Suprapubic skin (tissue), 4 donors: Measurements from ENCODE around the gene PTPRD. TPM values are rescaled to one million over a fixed set of nuclear protein-coding genes. Genes with fewer than 3 reads are reported as not detected.

Source experiments
- DNase-seq, 2 donors: peaks; one replicate each; pipeline ENCODE4 v3.0.0-alpha.2; 2019; ENCODE audit warnings: low spot score in 2 of 2
- H3K27ac ChIP-seq: fragments of 200-600 bp; sonication (generic); one replicate; pipeline ENCODE4 v1.5.1; 2019
- H3K27me3 ChIP-seq: fragments of 200-600 bp; sonication (generic); one replicate; pipeline ENCODE4 v1.5.1; 2019
- H3K36me3 ChIP-seq: fragments of 200-600 bp; sonication (generic); one replicate; pipeline ENCODE4 v1.5.1; 2019
- H3K4me1 ChIP-seq: fragments of 200-600 bp; sonication (generic); one replicate; pipeline ENCODE4 v1.5.1; 2019
- H3K4me3 ChIP-seq: fragments of 200-600 bp; sonication (generic); one replicate; pipeline ENCODE4 v1.5.1; 2019; ENCODE audit warnings: mild to moderate bottlenecking
- H3K9me3 ChIP-seq: fragments of 200-600 bp; sonication (generic); one replicate; pipeline ENCODE4 v1.5.1; 2019
- CTCF ChIP-seq, 2 donors: fragments of 200-600 bp in 1 of 2; fragments of 450-650 bp in 1 of 2; sonication (generic) in 1 of 2; IDR thresholded peaks; one replicate each; pipeline ENCODE4 v1.5.1; 2016 to 2019; ENCODE audit warnings: antibody characterized with exemption in 2 of 2, mild to moderate bottlenecking in 1 of 2, moderate library complexity in 1 of 2
- EP300 ChIP-seq: sonication (generic); formaldehyde crosslinking; IDR thresholded peaks from one replicate; pipeline ENCODE4 v1.6.1; 2017; ENCODE audit warnings: antibody characterized with exemption
- POLR2A ChIP-seq, 2 donors: fragments of 450-650 bp; IDR thresholded peaks; one replicate each; pipeline ENCODE4 v1.6.1; 2017; ENCODE audit warnings: antibody characterized with exemption in 2 of 2, mild to moderate bottlenecking in 2 of 2, moderate library complexity in 2 of 2
- POLR2AphosphoS5 ChIP-seq, 3 donors: sonication (generic); formaldehyde crosslinking; IDR thresholded peaks; one replicate each; pipeline ENCODE4 v1.6.1; 2017; ENCODE audit warnings: antibody characterized with exemption in 3 of 3
- WGBS: methylation state at CpG from one replicate; pipeline ENCODE4 v1.1.5; 2018; 5-methylcytosine and 5-hydroxymethylcytosine counted together
- total RNA-seq, 4 donors: library from RNA; depleted of rRNA; stranded (reverse); fragments of >200 nt; gene quantifications; one replicate each; pipeline ENCODE4 v1.1.0, GENCODE V29; 2016

The PTPRD gene
- total RNA-seq, 4 donors from 2014 or later: 0.49 to 3.3 (median 2.5) TPM

GRCh38 chr9:8585036-8585435, 2027.8 kb downstream of the PTPRD start:
- TF ChIP-seq CTCF (IDR thresholded peaks at IDR 0.05): no peak
- H3K36me3 ChIP-seq: no peaks in the 10 kb centered on the region
- no peaks in the 10 kb centered on the region for H3K27me3 ChIP-seq
- no peaks in the 10 kb centered on the region for H3K9me3 ChIP-seq
- 89% methylated on average over 2 of the region's 2 CpGs for WGBS
- H3K4me1 ChIP-seq: no peaks in the 10 kb centered on the region
- H3K27ac ChIP-seq: no peak overlapping the region
- H3K4me3 ChIP-seq: no peak overlapping the region
- DNase-seq: no peak

GRCh38 chr9:8579661-8580060, 2033.1 kb downstream of the PTPRD start:
- no peaks in the 10 kb centered on the region for H3K36me3 ChIP-seq
- TF ChIP-seq POLR2A (IDR thresholded peaks at IDR 0.05) (no peak), EP300 (no peak)
- 56% methylated on average over 2 of the region's 2 CpGs for WGBS
- no peak for DNase-seq
- no peaks in the 10 kb centered on the region for H3K4me1 ChIP-seq
- no peaks in the 10 kb centered on the region for H3K27me3 ChIP-seq
- no peak overlapping the region for H3K27ac ChIP-seq
- H3K4me3 ChIP-seq: no peak overlapping the region
- no peaks in the 10 kb centered on the region for H3K9me3 ChIP-seq

- no peaks in the 10 kb centered on the region for H3K9me3 ChIP-seq
- no peak overlapping the region for H3K27ac ChIP-seq
- H3K4me3 ChIP-seq: no peak overlapping the region
- DNase-seq: no peak
- TF ChIP-seq CTCF (IDR thresholded peaks at IDR 0.05): no peak
- no peak for TF ChIP-seq EP300
- no peak for TF ChIP-seq POLR2AphosphoS5 (IDR thresholded peaks at IDR 0.05)
- TF ChIP-seq POLR2A (IDR thresholded peaks at IDR 0.05): no peak
- H3K4me1 ChIP-seq: no peaks in the 10 kb centered on the region
- H3K36me3 ChIP-seq: no peaks in the 10 kb centered on the region
- H3K27me3 ChIP-seq: no peaks in the 10 kb centered on the region
Measured at GRCh38 chr9:8576741-8577140, 2036.1 kb downstream of the PTPRD start.

GRCh38 chr9:8574846-8575245, 2038.0 kb downstream of the PTPRD start:
- no peak for TF ChIP-seq POLR2AphosphoS5 (IDR thresholded peaks at IDR 0.05)
- no peak for TF ChIP-seq CTCF (IDR thresholded peaks at IDR 0.05)
- no peak for TF ChIP-seq EP300
- no peak for TF ChIP-seq POLR2A (IDR thresholded peaks at IDR 0.05)
- WGBS: over 99% methylated on average over 4 of the region's 4 CpGs
- no peak overlapping the region for H3K4me3 ChIP-seq
- H3K36me3 ChIP-seq: no peaks in the 10 kb centered on the region
- no peak overlapping the region for H3K27ac ChIP-seq
- H3K27me3 ChIP-seq: no peaks in the 10 kb centered on the region
- H3K9me3 ChIP-seq: no peaks in the 10 kb centered on the region
- DNase-seq: no peak
- no peaks in the 10 kb centered on the region for H3K4me1 ChIP-seq

- no peak overlapping the region for H3K27ac ChIP-seq
- TF ChIP-seq POLR2A (IDR thresholded peaks at IDR 0.05): no peak
- no peak overlapping the region for H3K4me3 ChIP-seq
- no peaks in the 10 kb centered on the region for H3K9me3 ChIP-seq
- no peak for DNase-seq
- H3K27me3 ChIP-seq: no peaks in the 10 kb centered on the region
- H3K4me1 ChIP-seq: no peaks in the 10 kb centered on the region
- H3K36me3 ChIP-seq: no peaks in the 10 kb centered on the region
Measured at GRCh38 chr9:8572209-8572608, 2040.6 kb downstream of the PTPRD start.

- H3K4me3 ChIP-seq: no peak overlapping the region
- no peak overlapping the region for H3K27ac ChIP-seq
- H3K9me3 ChIP-seq: no peaks in the 10 kb centered on the region
- WGBS: 95% methylated on average over 2 of the region's 2 CpGs
- no peaks in the 10 kb centered on the region for H3K36me3 ChIP-seq
- TF ChIP-seq CTCF (IDR thresholded peaks at IDR 0.05) (no peak), EP300 (no peak), POLR2A (IDR thresholded peaks at IDR 0.05) (no peak), POLR2AphosphoS5 (IDR thresholded peaks at IDR 0.05) (no peak)
- no peak for DNase-seq
- H3K27me3 ChIP-seq: no peaks in the 10 kb centered on the region
- H3K4me1 ChIP-seq: no peaks in the 10 kb centered on the region
Measured at GRCh38 chr9:8571643-8572042, 2041.2 kb downstream of the PTPRD start.
